ENCODE data around the gene METAP1D. TPM values are rescaled to one million over a fixed set of nuclear protein-coding genes. Genes with fewer than 3 reads are reported as not detected.

Gene METAP1D
- total RNA-seq, 1 donor from 2014 or later = 10.4 TPM

GRCh38 chr2:172089633-172090032 is 89.9 kb downstream of the METAP1D start:
- no peak for DNase-seq (ENCODE audit: extremely low spot score, unreplicated experiment)

DNA sequence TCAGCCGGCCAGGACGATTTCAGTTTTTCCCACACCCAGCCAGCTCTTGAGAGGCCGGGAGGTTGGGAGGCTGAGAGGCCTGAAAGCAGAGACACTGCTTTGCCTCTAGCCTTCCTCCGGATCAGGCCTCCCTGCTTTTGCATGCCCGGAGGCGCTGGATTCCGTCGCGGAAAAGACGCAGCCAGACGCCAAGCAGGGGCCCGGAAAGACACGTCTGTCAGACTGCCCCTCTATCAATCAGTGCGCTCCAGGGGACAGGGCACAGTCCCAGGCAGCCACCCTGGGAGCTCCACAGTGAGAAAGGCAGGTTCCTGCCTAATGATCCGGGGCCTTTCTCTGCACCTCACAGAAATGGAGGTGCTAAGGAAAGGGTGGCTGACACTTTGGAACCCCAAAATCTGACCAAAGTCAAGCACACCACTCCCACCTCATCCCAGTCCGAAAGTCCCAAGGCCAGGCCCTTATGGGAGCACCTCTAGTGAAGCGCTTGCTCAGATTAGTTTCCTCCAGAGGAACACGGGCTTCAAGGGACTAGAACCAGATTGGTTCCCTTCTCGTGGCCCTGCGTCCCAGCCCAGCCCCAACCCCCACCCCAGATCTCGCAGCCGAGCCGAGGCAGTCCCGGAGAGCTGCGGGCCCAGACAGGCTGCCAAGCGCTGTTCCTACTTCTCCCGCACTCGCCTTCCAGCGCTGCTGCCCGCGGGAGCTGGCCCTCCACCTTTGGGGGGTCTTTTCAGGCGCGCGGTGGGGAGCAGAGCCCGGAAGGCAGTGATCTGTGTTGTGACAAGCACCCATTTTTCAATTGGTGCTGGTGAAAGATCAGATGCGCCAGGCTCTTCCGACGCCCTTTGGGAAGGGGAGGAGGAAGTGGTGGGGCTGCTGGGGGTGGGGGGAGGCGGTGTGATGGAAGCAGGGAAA is 90.5 kb downstream of the METAP1D start:
- Mint-ChIP-seq H3K4me3 (peak overlapping the region; percentile 69), H3K36me3 (peaks cover 3% of the 10 kb centered on the region), H3K4me1 (ENCODE audit: unreplicated experiment) (peaks cover 23% of the 10 kb centered on the region)

More at GRCh38 chr2:172089633-172090032, 89.9 kb downstream of the METAP1D start:
- H3K27me3 Mint-ChIP-seq = peaks cover 96% of the 10 kb centered on the region
- H3K4me1 Mint-ChIP-seq (ENCODE audit: unreplicated experiment) = peaks cover 24% of the 10 kb centered on the region
- no peaks in the 10 kb centered on the region for H3K9me3 Mint-ChIP-seq
- H3K4me3 Mint-ChIP-seq = no peak overlapping the region
- H3K36me3 Mint-ChIP-seq = peaks cover 3% of the 10 kb centered on the region
- TF ChIP-seq, protein P1, sequence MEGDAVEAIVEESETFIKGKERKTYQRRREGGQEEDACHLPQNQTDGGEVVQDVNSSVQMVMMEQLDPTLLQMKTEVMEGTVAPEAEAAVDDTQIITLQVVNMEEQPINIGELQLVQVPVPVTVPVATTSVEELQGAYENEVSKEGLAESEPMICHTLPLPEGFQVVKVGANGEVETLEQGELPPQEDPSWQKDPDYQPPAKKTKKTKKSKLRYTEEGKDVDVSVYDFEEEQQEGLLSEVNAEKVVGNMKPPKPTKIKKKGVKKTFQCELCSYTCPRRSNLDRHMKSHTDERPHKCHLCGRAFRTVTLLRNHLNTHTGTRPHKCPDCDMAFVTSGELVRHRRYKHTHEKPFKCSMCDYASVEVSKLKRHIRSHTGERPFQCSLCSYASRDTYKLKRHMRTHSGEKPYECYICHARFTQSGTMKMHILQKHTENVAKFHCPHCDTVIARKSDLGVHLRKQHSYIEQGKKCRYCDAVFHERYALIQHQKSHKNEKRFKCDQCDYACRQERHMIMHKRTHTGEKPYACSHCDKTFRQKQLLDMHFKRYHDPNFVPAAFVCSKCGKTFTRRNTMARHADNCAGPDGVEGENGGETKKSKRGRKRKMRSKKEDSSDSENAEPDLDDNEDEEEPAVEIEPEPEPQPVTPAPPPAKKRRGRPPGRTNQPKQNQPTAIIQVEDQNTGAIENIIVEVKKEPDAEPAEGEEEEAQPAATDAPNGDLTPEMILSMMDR (conservative IDR thresholded peaks at IDR 0.05) = no peak
- no peak overlapping the region for H3K27ac Mint-ChIP-seq

GRCh38 chr2:172091000-172091641 is 91.4 kb downstream of the METAP1D start:
- Mint-ChIP-seq H3K9me3 (no peaks in the 10 kb centered on the region), H3K4me3 (peak overlapping the region; percentile 31), H3K36me3 (peaks cover 3% of the 10 kb centered on the region), H3K27ac (no peak overlapping the region), H3K27me3 (peaks cover 95% of the 10 kb centered on the region), H3K4me1 (ENCODE audit: unreplicated experiment) (peaks cover 24% of the 10 kb centered on the region)
- DNase-seq (ENCODE audit: extremely low spot score, unreplicated experiment) = no peak
- TF ChIP-seq, protein P1 (conservative IDR thresholded peaks at IDR 0.05) = no peak

More for the DNA sequence above, 90.5 kb downstream of the METAP1D start:
- Mint-ChIP-seq H3K27ac (no peak overlapping the region), H3K9me3 (no peaks in the 10 kb centered on the region), H3K27me3 (peaks cover 95% of the 10 kb centered on the region)
- no peak for DNase-seq (ENCODE audit: extremely low spot score, unreplicated experiment)
- TF ChIP-seq, protein P1 (conservative IDR thresholded peaks at IDR 0.05) = no peak

DNA sequence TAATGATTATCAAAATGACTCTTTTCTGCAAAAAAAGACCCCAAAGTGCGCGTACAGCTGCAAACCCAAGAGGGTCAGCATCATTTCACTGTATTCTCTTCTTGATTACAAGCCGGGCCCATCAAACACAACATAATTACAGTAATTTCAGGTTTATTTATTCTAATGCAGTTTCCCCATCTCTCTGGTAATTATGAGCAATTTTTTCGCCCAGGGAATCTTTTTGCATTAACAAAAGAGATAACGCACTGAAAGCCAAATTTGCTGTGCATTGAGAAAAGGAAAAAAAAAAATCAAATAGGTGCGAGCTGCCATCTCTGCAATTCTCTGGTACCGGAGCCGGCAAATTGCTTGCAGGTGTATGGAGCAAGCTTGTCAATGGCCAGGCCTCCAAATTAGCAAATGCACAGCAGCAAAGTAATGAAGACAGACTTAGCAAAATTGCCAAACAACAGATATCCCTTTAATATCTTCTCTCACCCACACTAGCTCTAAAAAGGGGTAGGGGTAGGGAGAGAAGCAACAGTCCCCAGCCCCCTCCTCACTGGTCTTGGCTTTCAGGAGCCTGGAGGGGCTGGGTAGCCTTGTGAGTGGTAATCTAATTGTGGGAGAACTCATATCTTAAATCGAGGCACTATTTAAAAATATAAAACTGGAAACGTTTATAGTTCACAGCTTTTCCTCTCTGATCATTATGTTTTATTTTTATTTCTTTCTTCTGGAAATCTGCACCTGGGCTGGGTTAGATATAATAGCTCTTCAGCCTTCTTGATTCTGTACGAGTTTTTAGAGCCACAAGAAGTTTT is 92.2 kb downstream of the METAP1D start:
- TF ChIP-seq, protein P1 (conservative IDR thresholded peaks at IDR 0.05) = no peak
- no peaks in the 10 kb centered on the region for H3K9me3 Mint-ChIP-seq
- peak overlapping the region; percentile 62 for H3K4me3 Mint-ChIP-seq
- no peak for DNase-seq (ENCODE audit: extremely low spot score, unreplicated experiment)
- peaks cover 3% of the 10 kb centered on the region for H3K36me3 Mint-ChIP-seq
- H3K27ac Mint-ChIP-seq = no peak overlapping the region
- H3K27me3 Mint-ChIP-seq = peaks cover 92% of the 10 kb centered on the region
- peaks cover 29% of the 10 kb centered on the region for H3K4me1 Mint-ChIP-seq (ENCODE audit: unreplicated experiment)

- peak overlapping the region; percentile 22 for H3K27ac Mint-ChIP-seq
- peak overlapping the region; percentile 71 for H3K4me3 Mint-ChIP-seq
- peaks cover 2% of the 10 kb centered on the region for H3K36me3 Mint-ChIP-seq
- no peak for DNase-seq (ENCODE audit: extremely low spot score, unreplicated experiment)
- no peaks in the 10 kb centered on the region for H3K9me3 Mint-ChIP-seq
- H3K27me3 Mint-ChIP-seq = peaks cover 92% of the 10 kb centered on the region
- TF ChIP-seq, protein P1 (conservative IDR thresholded peaks at IDR 0.05) = no peak
- H3K4me1 Mint-ChIP-seq (ENCODE audit: unreplicated experiment) = peaks cover 20% of the 10 kb centered on the region
These were observed 93.1 kb downstream of the METAP1D start for GRCh38 chr2:172092716-172093415.
